ENCODE results near the gene FASLG.

DNA sequence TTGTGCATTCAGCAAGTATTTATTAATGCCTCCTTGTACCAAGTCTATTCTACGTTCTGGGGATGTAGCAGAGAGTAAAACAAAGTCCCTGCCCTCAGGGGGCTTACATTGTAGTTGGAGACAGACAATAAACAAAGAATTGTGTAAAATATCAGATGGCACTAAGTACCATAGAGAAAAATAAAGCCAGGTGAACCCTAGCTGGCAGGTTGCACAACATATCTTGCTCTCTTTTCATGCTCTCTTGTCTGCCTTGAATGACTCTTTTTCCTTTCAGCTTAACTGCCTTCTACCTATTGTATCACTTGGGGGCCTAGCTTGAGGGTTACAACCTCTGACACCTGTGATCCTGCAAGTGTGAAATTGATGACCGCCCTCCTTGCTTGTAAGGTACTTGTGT is 20.7 kb upstream of the FASLG start:
- TF ChIP-seq POLR2AphosphoS5 (IDR thresholded peaks at IDR 0.05; ENCODE audit: low read depth, low read length) (no peak), TAF1 (IDR thresholded peaks at IDR 0.05; ENCODE audit: low read depth, low read length) (no peak), POLR2A (IDR thresholded peaks at IDR 0.05; ENCODE audit: low read depth, low read length) (no peak)
